Activated CD8-positive, alpha-beta memory T cell treated with anti-CD3 and anti-CD28 coated beads for 24 hours (primary cell): ENCODE data around the gene KRTAP1-1.
"Not testable (repeated sequence)": the region's sequence is repeated elsewhere in the genome, so short reads cannot be mapped to it uniquely, and the experiment has no call there.

Experiments used
- DNase-seq: peaks from one replicate; pipeline ENCODE4 v3.0.0-alpha.2; 2020

The KRTAP1-1 gene, protein sequence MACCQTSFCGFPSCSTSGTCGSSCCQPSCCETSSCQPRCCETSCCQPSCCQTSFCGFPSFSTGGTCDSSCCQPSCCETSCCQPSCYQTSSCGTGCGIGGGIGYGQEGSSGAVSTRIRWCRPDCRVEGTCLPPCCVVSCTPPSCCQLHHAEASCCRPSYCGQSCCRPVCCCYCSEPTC

DNA sequence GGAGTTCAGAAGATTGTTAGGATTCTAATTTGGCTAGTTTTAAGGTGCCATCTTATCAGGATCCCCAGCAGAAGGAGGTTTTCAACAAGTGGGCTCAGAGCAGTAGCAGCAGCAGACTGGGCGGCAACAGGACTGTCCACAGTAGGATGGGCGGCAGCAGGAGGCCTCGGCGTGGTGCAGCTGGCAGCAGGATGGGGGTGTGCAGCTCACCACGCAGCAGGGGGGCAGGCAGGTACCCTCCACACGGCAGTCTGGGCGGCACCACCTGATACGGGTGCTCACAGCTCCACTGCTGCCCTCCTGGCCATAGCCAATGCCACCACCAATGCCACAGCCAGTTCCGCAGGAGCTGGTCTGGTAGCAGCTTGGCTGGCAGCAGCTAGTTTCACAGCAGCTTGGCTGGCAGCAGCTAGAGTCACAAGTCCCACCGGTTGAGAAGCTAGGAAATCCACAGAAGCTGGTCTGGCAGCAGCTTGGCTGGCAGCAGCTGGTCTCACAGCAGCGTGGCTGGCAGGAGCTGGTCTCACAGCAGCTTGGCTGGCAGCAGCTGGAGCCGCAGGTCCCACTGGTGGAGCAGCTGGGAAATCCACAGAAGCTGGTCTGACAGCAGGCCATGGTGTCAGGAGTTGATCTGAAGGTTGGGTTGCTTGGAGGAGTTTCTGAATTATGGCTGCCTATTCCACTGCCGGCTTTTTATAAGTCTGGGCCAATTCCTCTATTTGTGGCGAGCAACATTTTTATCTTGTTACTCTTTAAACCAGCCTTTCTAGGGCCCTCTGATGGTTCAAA is at the start of gene KRTAP1-1:
KRTAP1-1 (minus strand) TSS at position 668 of the 789 bp plus-strand sequence; CDS start at position 615, 53 bp downstream.
- DNase-seq, result not testable (repeated sequence)

DNA sequence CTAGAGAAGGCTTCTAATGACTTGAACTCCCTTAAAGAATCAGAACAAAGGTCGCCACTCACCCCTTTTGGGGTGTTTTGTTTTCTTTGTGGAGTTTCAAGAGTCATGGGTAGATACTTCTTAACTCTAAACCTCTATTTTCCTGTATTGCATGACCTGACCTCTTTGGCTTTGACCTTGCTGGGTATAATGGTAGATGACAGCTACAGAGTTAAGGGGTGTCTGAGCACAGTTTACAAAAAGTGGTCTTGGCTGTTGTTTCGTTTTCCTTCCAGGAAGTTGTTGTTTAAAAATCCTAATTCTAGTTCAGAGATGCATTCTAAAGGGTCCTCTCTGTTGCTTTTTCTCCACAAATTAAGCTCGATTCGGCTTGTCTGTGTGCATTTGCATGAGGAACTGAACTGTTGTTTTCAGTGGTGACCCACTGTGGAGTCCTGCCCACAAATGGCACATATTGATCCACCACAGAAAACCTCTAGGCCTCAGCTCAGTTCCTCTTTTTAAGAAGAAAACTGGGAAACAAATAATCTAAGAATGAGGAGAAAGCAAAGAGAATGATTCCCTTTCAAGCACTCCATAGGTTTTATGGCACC is 47.6 kb upstream of the KRTAP1-1 start:
- not testable (repeated sequence) for DNase-seq

DNA sequence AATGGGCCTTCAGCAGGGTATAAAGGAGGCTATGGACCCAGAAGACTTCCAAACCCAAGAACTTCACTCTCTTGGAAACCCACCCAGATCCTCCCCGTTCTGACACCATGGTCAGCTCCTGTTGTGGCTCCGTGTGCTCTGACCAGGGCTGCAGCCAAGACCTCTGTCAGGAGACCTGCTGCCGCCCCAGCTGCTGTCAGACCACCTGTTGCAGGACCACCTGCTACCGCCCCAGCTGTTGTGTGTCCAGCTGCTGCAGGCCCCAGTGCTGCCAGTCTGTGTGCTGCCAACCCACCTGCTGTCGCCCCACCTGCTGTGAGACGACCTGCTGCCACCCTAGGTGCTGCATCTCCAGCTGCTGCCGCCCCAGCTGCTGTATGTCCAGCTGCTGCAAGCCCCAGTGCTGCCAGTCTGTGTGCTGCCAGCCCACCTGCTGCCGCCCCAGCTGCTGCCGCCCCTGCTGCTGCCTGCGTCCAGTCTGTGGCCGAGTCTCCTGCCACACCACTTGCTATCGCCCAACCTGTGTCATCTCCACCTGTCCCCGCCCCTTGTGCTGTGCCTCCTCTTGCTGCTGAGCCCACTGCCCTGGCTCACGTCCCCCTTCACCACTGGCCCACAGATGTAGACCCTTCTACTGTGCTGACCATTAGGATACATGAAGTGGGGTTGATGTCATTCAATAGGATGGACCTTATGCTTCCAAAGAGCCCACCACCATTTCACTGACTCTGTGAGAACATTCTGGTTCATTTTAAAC is 43.0 kb upstream of the KRTAP1-1 start, which contains the start of gene KRTAP4-7:
KRTAP4-7 (plus strand) TSS at position 51 of the 757 bp plus-strand sequence; CDS start at position 108, 57 bp downstream.
- DNase-seq, result not testable (repeated sequence)

DNA sequence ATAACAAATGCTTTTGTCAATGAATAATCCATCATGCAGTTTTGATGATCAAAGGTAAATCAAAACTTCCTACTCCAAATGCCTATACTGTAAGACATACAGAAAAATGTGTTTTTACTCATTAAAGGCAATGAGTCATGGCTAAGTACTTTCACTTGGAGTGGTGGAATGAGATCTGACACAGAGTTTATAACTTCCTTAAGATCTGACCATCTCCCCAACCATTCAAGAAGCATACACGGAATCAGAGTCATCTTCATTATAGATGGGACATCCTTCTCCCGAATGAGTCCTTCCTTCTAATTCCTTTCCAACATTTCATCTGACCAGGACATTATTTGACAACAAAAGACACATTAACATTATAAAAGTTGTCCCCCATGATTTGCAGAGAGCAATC is 42.2 kb upstream of the KRTAP1-1 start:
- not testable (repeated sequence) for DNase-seq

DNA sequence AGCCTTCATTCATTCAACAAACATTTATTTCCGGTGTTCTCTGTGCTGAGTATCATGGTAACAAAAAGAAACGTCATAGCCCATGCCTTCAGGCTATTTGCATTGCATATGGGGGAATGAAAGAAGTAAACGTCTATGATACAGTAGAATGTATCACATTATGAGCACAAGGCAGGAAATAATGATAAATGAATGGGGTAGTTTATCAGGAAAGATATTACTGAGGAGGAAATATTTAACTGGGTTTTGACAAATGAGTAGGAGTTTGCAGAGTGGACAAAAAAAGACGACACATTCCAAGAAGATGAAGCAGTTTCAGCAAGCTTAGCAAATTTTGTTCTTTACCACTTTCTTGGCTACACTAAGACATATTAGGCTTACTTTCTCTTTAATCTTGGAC is 41.4 kb upstream of the KRTAP1-1 start:
- DNase-seq, result no peak

DNA sequence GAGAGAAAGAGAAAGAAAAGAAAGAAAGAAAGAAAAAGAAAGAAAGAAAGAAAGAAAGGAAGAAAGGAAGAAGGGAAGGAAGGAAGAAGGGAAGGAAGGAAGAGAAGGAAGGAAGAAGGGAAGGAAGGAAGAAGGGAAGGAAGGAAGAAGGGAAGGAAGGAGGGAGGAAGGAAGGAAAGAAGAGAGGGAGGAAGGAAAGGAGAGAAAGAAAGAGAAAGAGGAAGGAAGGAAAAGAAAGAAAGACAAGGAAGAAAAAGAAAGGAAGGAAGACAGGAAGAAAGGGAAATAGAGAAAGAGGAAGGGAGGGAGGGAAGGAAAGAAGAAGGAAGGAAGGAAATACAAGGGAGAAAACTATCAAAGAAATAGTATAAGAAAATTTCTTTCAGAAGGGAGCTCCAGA is 35.5 kb upstream of the KRTAP1-1 start:
- DNase-seq, result no peak

DNA sequence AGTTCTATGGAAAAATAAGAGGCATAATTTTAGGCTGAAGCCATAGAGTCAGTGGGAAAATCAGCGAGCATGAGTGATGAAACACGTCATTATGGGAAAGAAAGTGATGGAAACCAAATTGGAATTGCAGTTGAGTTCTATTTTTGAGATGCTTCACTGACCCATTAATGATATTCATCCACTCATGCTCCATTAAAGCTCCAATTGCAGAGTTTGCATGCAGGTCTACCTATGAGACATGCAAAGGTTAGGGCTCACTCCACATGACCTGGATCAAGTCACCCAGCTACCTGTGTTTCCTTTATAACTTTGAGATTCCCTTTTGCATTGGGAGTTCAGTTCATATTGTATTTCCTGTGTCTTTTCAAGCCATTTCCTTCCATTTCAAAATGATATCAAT is 32.4 kb upstream of the KRTAP1-1 start:
- no peak for DNase-seq

DNA sequence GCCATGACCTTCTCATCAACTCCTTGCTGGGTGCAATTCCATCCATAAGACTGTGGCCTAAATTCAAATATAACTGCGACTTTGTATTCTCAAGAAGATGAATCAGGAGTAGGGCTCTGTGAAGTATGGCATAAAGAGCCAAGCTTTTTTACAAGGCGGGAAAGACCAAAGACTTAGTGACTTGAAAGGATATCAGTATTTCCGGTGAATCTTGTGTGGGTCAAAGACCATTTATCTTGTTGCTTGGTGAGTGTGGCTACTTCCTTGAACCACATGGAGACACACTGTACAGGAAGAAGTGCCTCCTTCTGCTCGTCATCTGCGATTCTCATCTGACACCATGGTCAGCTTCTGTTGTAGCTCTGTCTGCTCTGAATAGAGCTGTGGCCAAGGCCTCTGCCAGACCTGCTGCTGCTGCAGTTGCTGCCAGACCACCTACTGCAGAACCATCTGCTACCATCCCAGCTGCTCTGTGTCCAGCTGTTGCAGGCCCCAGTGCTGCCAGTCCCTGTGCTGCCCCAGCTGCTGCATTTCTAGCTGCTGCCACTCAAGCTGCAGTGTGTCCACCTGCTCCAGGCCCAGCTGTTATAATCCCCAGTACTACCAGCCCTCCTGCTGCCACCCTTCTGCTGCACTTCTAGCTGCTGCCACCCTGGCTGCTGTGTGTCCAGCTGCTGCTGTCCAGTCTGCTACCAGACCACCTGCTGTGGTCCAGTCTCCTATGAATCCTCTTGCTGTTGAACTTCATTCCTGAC is 30.5 kb upstream of the KRTAP1-1 start:
- DNase-seq, result no peak

DNA sequence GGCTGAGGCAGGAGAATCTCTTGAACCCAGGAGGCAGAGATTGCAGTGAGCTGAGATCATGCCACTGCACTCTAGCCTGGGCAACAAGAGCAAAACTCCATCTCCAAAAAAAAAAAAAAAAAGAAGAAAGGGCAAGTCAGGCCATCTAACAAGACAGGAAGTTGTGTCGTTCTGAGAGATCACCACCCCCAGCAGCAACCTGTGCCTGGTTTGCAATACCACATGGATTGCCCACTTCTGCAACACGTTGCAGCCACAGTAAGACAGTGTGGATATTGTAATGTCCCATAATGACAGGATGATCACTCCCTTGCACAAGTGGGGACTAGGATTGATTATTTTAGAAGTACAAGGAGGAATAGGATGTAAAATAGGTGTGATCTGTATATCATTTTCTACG is 27.8 kb upstream of the KRTAP1-1 start:
- no peak for DNase-seq

DNA sequence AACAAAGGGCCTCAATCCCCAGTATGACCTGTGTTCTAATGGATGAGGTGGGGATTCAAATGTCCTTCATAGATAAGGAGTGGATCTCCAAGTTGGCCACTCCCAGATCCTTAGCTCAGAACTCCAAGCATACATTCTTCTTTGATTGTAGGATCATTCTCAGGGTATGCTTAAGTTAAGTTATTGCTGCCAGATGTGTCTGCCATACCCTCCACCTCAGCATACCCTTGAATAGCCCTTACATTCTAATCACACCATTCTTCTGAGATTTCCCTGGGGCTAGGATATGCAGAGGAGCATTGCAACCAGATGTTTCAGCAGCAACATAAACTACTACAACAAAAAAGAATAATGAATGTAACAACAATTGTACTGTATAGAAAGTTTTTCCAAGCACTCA is 26.0 kb upstream of the KRTAP1-1 start:
- DNase-seq, result no peak

DNA sequence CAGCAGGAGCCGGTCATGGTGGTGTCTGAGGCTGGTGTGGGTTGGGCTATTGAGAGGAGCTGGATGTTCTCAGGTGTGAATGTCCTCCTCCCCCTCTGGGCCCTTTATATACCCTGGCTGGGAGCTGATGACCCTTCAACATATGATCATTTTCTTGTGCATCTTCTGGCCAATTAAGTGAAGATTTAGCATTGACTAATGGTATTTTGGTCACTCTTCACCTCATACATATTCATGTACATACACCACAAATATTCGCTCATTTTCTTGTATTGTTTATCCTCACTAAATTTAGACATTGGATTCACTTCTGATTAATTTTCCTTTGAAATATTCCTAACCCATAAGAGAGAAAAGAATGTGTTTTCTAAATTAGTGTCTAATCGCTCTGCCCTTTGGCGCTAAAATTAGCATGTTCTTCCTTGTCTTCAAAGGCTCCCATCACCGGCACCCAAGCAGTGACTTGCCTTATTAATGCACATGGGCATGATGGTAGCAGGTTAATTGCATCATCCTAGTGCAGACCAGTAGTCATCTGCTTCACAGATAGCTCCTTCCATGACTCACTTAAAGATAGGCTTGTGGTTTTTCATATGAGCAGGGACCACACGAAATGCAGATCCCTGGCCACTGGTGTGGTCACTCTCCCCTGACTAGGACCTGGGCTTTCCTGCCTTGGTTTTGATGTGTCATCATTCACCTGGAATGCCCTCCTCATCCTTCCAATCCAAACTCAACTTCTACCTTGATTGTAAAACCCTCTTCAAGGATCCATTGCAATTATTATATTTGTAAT is 24.8 kb upstream of the KRTAP1-1 start, which contains the start of gene KRTAP2-4:
KRTAP2-4 (minus strand) TSS at position 51 of the 796 bp plus-strand sequence; CDS start at position 17, 34 bp downstream.
- DNase-seq, result no peak

DNA sequence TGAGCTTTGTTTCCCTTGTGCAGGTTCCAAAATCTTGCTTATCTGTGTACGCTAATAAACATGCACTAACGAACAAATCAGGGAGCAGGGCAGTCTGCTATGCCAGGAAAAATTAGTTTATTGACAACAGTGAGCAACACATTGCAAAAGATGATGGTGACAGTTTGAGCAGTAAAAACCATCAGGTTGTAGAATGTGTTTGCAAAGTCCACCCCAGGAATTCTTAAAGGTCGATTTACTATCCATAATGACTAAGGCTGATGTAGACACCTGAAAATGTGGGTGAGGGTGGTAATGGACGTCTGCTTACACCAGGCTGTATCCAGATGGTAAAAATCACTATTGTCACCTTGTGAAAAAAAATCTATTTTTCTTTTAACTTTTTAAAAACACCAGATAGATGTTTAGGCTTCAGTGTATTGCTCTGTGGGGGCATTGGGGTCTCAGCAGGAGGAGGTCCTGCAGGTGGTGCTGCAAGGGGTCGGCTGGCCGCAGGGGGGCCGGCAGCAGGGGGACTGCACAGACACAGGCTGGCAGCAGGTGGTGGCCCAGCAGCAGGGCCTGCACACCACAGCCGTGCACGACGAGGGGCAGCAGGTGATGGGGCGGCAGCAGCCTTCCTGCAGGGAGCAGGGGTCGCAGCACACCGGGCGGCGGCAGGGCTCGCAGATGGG is 23.9 kb upstream of the KRTAP1-1 start:
- not testable (repeated sequence) for DNase-seq

DNA sequence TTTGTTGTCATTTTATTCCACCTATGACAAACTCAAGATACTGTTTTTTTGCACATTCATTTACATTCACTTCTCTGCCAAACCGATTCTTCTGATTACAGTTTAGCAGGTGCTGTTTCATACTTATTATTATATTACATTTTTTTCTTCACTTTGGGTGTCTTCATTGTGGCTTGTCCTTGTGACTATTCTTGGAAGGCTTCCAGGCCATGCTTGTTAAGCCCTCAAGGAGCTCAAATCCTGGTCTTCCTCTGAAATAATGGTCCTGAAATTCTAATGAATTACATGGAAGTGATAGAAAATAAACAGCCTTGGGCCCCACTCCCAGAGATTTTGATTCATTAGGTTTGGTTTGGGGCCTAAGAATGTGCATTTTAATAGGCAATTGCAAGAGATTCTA is 23.1 kb upstream of the KRTAP1-1 start:
- no peak for DNase-seq

DNA sequence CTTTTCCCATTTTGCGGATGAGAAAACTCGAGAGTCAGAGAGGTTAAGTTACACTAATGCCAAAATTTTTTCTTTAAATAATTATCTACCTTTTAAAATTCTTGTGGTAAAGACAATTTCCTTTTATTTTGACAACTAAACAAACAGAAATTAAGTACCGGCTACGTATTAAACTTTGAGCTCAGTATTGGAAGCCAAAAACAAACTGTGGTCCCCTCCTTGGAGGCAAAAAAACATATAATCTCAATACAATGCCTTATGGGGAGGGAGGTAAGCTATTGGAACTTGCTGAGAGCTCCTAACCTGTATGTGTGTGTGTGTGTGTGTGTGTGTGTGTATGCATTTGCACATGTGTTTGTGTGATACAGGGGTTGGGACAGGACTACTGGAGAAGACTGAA is 22.2 kb upstream of the KRTAP1-1 start:
- no peak for DNase-seq

DNA sequence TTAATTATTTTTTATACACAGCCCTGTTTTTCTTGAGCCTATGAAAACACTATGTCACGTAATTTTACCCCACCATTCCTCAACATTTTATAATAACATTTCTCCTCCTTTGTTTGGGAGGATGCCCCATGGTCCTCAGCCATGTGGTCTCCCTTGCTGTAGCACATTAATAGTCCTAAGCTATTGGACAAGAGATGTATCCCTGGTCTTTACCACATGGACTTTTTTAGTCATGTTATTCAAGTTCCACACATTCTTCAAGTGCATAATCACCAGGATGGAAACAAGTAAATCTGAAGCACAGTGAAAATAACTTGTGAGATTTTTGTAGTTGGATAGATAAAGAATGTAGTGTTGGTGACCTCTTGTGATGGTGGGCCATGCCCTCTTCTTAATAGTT is 20.7 kb upstream of the KRTAP1-1 start:
- DNase-seq, result no peak

DNA sequence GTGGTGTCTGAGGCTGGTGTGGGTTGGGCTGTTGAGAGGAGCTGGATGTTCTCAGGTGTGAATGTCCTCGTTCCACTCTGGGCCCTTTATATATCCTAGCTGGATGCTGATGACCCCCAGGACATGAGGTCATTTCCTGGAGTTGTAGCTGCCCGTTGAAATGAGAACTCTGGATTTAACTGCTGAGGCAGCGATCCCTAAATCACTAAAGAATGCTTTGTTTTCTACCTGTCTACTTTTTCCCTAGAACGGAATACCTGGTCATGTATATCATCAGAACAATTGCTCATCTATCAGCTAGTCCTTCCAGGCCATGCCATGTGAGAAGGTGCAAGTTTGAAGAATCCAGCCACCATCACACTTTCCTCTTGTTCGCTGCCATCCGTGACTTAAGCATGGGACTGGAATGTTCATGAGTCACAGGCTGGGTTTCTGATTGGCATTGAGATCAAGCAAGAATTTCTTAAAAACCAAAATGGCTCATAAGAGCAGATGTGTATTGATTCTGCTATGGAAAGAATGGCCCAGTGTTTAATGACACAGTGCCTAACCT is 18.9 kb upstream of the KRTAP1-1 start, which contains the start of gene KRTAP2-3:
KRTAP2-3 (minus strand) TSS at position 63 of the 553 bp plus-strand sequence. CDS start 64 bp downstream, outside the sequence.
- no peak for DNase-seq

DNA sequence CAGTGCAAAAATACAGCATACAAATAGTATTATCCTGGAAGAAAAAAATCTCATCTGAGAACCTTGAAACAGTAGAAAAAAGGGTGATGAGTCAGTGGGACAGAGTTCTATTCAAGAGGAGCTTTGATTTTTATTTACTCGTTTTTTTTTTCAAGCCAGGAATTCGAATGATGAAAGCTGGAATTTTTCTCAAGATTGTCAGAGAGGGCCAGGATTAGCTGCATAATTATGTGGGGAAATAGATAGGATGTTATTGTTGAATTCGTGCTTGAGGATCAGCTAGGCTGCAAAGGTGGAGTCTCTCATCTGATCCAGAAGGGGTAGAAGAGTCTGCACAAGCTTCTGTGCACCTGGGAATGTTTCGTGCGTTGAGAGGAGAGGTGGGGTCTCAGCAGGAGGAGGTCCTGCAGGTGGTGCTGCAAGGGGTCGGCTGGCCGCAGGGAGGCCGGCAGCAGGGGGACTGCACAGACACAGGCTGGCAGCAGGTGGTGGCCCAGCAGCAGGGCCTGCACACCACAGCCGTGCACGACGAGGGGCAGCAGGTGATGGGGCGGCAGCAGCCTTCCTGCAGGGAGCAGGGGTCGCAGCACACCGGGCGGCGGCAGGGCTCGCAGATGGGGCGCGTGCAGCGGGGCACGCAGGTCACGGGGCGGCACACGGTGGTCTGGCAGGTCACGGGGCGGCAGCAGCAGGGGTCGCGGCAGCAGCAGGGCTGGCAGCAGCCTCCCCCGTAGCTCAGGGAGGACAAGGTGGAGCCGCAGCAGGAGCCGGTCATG is 18.2 kb upstream of the KRTAP1-1 start:
- not testable (repeated sequence) for DNase-seq

DNA sequence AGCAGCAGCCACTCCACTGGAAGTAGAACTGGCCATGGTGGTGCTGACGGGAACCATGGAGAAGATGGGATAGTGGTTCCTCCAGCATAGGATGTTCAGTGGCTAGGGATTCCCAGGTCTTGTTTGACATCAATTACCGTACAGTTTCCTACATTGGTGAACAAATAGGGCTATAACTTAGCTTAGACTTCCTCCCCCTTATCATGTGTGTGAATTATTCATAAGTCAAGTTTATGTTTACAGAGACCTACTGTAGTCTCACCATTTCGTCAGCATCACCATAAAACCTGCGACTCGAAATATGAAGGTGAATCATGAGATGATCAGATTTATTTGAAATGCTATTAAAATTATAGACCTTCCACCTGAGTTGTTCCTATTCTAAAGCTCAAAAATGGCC is 17.5 kb upstream of the KRTAP1-1 start:
- no peak for DNase-seq

DNA sequence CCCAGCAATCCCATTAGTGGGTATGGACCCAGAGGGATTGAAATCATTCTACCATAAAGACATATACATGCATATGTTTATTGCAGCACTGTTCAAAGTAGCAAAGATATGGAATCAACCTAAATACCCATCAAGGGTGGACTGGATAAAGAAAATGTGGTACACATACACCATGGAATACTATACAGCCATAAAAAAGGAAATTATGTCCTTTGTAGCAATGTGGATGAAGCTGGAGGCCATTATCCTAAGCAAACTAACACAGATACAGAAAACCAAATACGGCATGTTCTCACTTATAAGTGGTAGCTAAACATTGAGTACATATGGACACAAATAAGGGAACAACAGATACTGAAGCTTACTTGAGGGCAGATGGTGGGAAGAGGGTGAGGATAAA is 16.3 kb upstream of the KRTAP1-1 start:
- no peak for DNase-seq

DNA sequence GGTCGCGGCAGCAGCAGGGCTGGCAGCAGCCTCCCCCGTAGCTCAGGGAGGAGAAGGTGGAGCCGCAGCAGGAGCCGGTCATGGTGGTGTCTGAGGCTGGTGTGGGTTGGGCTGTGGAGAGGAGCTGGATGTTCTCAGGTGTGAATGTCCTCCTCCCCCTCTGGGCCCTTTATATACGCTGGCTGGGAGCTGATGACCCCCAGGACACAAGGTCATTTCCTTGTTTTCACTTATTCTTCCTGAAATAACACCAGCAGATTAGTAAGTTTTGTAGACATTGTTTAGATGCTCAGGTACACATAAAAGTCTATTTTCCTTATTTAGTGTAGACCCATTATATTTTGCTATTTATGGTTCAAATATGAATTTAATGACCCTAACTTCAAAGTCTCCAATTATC is 13.9 kb upstream of the KRTAP1-1 start, which contains the start of gene KRTAP2-2:
KRTAP2-2 (minus strand) TSS at position 101 of the 400 bp plus-strand sequence; CDS start at position 82, 19 bp downstream.
- DNase-seq, result not testable (repeated sequence)
